GM21528 (cell line): ENCODE measurements around the gene RAB40A.
"Not testable (repeated sequence)": the region's sequence is repeated elsewhere in the genome, so short reads cannot be mapped to it uniquely, and the experiment has no call there.

Source experiments
- ATAC-seq: cut with Tn5 transposase; IDR thresholded peaks from one replicate; pipeline ENCODE4 v1.9.1; 2021; ENCODE audit warnings: mild to moderate bottlenecking, moderate library complexity; ENCODE audit not compliant: unreplicated experiment, low FRiP score

Gene RAB40A

DNA sequence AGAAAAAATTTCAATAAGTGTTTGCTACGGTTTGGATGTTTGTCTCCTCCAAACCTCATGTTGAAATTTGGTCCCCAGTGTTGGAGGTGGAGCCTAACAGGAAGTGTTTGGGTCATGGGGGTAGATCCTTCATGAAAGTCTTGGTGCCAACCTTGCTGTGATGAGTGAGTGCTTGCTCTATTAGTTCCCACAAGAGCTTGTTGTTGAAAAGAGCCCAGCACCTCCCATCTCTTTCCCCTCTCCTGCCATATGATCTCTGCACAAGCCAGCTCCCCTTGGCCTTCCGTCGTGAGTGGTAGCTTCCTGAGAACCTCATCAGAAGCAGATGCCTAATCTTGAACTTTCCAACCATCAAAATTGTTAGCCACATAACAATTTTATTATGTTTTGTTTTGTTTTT, 10.3 kb upstream of the RAB40A start:
- no peak for ATAC-seq

DNA sequence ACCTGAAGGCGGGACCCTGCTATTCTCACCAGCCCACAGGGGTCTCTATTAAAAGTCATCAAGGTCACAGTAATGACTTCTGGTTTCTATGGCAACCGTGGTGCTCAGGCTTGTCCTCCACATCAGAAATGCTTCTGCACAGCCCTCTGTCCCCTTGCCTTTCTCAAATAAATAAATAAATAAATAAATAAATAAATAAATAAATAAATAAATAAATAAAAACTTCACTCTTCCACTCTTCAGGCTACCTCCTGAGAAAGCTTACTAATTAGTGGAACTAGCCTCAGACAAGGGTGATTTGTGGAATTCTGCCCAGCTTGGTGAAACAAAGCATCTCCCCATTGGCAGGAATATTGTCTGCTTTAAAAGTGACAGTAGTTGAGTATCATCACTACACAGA, 5.5 kb upstream of the RAB40A start:
- ATAC-seq = no peak

DNA sequence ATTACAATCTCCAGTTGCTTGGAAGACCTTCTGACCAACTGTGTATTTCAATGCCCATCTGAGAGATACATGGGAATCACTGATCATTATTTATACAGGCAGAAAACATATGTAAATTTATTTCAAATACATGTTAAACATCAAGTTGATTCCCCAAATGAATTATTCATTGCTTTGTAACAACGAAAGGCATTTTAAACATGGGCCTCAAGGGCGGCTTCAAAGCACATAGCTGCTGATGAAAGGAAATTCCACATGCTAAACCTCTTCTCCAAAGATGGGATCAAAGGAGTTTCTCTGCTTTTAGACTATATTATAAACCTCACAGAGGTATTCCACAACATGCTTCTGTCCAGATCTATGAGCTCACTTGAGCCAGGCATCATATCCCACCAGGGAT, 4.3 kb upstream of the RAB40A start:
- ATAC-seq = no peak

DNA sequence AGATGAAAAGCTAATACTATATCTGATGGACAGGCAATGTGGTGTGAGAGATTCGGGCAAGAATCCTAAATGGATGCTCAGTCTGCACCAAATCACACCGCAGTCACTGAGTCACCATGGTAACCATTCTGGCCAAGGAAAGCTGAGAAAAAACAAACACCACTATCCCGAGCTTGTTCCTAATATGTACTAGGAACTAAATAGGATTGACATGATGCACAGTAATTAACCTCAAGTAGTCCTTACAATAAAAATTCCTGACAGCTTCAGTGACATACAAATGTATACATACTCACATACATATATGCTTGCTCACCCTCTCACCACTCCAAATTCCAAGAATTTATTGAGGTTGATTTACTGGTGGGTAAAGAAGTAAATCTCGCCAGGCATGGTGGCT, 1.1 kb upstream of the RAB40A start:
- ATAC-seq = no peak

DNA sequence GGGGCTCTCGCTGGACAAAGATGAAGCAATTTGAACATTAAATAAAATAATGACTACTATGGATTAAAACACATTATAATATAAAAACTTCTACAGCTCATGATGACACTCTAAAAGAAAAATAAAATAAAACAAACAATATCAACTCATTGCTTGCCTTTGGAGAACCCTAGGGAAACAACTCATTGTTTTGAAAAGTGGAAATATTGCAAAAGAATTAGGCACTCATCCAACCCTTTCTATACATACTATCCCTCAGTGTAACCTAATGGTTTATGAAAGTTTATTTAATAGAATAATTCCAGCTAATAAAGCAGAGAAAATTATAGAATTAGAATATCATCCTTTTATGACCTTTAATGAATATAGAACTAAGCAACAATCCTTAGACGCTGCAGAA, 718 bp downstream of the RAB40A start:
- no peak for ATAC-seq

DNA sequence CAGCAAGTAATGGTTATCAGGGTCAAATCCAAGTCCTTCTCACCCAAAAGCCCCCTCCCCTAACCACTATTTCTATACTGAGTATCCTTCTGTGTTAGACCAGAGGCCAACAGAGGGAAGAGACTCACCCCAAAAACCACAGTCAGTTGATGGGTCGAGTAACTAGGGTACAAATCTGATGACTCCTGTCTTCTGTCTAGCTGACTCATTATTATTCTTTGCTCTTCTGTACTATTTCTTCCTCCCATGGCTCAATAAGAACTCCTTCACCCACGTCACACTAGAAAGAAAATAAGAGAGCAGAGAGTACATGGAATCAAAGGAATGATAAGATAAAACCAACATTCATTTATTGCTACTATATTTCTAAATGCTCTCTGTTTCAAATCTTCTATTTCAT, 2.0 kb downstream of the RAB40A start:
- ATAC-seq = no peak

DNA sequence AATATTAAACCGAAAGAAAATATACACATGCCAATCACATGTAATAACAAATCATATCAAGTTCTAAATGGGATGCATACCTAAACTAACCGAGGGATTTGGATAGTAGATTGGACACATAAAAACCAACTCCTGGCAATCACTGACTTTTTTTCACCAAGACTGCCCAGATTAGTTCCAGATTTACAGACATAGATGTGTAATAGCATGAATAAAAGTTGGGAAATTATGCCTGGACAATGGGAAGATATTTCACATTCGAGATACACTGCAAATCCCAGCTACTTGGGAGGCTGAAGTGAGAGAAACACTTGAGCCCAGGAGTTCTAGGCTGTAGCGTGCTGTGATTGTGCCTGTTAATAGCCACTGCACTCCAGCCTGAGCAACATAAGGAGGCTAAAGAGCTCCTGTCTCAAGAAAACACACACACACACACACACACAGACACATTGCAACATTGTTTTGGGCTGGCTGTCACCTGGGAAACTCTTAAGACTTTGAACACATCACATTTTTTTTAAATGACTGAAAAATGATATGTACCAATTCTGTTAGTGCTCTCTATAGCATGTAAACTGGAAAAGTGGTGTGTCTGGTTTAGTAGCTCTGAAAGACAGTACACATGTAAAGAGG, 5.7 kb downstream of the RAB40A start:
- no peak for ATAC-seq

DNA sequence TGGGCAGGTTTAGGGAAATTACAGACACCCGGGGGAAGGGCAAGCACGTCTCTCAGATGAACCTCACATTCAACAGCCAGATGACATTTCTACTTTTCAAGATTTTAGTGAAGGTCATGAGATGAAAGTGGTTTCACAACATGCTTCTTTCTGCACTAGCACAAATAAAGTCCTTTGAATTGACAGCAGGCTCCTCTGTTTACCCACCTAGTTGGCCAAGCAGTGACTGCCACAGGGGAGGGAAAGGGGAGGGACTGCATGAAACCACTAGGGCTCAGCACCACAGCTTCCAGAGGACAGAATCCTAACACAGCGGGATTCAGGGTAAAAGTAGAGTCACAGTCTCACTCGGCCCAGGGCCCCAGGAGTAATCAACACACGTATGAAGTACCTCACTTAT, 6.2 kb downstream of the RAB40A start:
- no peak for ATAC-seq

DNA sequence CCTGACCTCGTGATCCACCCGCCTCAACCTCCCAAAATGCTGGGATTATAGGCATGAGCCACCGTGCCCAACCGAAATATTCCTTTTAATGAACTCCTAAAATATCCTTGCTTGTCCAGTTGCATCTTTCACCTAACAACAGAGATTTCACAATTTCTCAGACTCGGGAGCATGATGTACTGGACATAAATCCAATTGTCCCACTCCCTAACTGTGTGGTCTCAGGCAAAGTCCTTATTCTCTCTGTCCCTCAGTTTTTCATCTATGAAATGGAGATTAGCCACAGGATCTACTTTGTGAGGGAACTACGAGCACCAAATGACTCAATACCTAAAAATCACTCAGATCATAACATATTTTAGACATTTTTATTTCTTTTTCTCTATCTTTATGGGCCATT, 9.3 kb downstream of the RAB40A start:
- ATAC-seq = no peak

DNA sequence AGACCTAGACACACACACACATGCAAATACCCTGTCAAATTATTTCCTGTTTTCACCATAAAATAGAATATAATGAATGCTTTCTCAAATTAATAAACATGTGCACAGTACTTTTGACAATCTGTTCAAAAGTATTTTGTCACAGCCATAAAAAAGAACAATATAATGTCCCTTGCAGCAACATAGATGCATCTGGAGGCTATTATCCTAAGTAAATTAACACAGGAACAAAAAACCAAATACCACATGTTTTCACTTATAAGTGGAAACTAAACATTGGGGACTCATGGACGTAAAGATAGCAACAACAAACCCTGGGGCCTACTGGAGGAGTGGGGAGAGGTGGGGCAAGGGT, 15.5 kb downstream of the RAB40A start:
- ATAC-seq = no peak

DNA sequence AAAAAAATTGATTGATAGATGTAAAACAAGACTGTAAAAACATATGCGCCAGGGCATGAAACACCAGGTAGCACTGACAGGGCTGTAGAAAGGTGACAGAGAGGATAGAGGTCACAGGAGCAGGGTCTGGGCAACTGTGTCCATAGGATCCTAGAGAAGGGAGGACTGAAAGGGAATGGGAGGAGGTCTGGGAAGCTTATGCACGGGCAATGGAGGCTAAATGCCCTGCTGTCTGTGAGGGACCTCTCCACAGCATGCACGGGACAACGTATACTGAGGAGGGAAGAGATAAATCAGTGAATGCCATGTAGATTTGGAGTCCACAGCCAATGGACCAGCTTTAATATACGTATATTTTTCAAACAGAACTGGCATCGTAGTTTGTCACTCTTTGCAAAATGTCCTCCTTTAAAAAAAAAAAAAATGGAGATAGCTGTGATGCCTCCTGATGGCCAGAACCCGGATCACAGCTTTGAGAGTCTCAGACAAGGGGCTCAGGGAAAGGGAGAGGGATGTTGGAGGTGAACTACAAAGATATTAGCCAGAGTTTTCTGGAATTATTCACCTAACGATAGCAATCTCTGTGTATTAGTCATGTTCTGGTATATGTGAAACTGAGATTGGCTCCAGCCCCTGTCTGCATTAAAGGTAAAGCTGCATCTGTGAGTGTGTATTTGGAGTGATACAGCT, 16.0 kb downstream of the RAB40A start:
- no peak for ATAC-seq

DNA sequence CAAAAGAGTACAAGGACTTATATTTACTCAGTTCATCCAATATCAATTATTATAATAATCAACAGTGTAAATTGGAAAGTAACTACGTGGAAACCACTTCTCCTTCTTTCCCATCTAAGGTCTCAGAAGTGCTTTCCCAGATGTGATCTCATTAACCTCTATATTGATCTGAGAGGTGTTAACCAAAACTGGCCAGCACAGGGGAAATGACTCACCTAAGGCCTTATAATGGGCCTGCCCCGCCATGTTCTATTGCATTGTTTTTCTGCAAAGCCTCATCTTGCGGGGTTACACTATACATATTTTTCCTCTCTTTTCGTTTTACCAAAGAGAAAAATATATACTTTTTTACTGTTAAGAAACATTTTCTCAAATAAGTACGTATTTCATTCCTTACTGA, 20.5 kb downstream of the RAB40A start:
- ATAC-seq = no peak

DNA sequence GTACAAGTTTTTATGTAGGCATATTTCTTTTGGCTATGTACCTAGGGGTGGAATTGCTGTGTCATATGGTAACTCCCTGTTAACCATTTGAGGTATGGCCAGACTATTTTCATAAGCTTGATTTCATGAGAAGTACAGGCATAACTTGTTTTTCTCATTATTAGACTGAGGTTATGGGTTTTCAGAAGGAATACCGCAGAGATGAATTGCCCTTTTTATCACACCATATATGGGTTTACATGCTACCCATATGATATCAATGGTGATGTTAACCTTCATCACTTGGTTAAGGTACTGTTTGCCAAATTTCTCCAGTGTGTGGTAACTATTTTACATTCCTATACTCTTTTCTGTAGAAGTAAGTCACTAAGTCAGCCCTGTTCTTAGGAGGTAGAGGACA, 23.5 kb downstream of the RAB40A start:
- ATAC-seq = no peak

DNA sequence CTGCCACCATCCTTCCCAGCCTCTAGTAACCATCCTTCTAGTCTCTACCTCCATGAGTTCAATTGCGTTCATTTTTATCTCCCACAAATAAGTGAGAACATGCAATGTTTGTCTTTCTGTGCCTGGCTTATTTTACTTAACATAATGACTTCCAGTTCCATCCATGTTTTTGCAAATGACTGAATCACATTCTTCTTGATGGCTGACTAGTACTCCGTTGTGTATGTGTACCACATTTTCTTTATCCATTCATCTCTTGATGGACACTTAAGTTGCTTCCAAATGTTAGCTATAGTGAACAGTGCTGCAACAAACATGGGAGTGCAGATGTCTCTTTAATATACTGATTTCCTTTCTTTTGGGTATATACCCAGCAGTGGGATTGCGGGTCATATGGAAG, 25.7 kb downstream of the RAB40A start:
- ATAC-seq = not testable (repeated sequence)

DNA sequence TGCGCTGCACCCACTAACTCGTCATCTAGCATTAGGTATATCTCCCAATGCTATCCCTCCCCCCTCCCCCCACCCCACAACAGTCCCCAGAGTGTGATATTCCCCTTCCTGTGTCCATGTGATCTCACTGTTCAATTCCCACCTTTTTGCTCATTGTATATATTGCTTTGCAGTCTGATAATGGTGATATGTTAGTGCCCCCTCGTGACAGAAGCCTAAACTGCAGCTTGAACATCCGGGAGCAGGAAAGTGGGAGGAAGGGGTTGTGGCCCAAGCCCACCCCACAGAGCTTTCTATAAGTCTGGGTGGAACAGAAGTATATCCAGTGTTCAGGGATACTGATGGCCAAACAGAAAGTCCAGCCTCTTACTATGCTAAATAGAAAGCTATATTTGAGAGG, 29.6 kb downstream of the RAB40A start:
- ATAC-seq = not testable (repeated sequence)

DNA sequence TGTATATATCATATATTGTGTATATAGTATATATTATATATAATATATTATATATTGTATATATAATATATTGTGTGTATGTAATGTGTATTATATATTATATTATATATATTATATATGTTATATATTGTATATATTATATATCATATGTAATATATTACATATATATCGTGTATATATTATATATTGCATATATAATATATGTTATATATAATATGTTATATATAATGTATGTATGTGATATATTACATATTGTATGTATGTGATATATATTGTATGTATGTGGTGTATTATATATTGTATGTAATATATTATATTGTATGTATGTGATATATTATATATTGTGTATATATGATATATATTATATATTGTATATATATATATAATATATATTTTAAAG, 30.5 kb downstream of the RAB40A start:
- no peak for ATAC-seq

DNA sequence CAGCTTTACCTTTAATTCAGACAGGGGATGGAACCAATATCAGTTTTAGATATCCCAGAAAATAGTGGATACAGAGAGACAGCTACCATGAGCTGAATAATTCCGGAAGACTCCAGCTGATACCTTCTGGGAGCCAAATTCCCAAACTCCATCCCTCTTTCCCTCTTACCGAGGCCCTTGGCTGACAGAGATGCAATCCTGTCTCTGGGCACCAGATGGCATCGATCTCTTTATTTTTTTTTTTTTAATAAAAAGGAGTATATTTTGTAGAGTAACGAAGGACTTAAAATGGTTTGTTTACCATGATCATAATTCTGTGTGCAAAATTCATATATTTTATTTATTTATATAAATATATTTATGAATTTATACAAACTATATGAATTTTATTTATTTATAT, 31.0 kb downstream of the RAB40A start:
- no peak for ATAC-seq

DNA sequence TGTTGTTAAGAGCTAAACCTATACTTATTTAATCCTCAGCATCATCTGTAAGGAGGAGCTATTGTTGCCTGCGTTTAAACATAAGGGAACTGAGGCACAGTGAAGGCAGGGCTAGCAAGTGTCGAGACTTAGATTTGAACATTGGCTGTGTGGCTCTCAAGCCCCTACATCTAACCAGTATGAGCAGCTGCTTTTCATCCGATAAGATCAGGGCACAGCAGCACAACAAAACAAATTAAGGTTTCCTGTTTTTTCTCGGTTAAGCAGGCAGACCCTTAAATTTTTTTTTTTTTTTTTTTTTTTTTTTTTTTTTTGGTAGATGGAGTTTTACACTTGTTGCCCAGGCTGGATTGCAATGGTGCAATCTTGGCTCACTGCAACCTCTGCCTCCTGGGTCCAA, 35.6 kb downstream of the RAB40A start:
- no peak for ATAC-seq

DNA sequence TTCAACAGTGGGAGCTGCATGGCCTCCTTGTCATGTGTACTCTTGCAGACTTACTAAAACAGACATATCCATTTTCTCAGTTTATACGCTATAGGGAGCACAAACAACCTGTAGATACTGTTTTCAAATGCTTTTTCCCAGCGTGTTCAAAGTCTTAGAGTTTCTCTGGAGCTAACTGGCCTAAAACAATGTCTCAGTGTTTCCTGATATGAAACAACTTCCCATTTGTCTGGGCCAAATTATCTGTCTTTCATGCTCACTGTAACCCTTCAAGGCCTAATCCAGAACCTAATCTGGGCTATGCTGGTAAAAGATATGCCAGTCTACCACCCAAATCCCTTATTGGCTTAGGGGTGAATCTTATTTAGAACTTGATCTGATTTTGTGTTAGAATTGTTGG, 38.8 kb downstream of the RAB40A start:
- ATAC-seq = no peak

DNA sequence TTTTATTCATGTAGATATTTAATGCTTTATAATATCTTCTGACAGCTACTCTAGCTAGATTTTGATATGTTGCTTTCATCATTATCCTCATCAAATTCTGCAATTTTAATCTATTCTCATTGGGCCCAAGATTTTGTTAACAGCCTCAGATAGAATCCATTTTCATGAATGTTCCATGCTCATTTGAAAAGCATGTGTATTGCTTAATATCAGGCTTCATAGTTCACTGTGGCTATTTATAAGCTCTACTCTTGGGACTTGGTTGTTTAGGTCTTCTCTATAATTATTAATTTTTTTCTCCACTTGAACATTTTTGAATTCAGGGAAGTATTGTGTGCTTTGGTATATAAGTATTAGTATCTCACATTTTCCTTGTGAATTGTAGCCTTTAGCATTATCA, 41.8 kb downstream of the RAB40A start:
- ATAC-seq = no peak

DNA sequence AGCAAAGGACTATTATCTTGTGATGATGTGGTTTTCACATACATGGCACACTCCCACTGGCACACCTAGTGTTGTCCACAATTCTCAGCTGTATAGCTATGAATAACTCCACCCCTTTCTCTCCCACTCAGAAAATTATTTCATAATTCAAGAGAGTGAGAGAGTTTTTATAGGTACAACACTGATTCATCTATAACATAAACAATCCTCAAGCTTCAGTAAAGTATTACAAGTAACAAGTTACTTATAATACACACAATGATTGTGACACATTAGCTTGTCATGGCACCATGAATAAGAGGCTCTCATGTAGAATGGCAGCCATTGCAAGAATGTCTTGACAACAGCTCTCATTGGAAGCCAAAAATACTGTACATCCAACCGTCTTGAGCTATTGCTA, 43.9 kb downstream of the RAB40A start:
- no peak for ATAC-seq

DNA sequence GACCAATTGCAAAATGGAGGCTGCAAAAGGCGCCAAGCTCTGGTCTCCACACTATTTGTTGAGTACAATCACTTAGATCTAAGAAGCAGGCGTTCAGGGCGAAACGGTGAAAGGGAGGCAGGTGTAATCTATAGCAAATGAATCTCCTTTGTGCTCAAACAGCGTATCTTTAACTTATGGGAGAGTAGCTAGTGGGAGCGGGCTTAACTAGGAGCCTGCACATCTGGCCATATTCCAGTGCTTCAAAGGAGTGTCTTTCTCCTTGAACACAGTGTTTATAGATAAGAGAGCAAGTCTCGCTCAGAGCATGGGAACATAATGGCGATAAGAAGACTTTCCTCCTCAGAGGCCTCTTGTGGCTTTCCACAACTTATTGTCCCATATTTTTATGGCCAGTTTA, 49.3 kb downstream of the RAB40A start:
- not testable (repeated sequence) for ATAC-seq

DNA sequence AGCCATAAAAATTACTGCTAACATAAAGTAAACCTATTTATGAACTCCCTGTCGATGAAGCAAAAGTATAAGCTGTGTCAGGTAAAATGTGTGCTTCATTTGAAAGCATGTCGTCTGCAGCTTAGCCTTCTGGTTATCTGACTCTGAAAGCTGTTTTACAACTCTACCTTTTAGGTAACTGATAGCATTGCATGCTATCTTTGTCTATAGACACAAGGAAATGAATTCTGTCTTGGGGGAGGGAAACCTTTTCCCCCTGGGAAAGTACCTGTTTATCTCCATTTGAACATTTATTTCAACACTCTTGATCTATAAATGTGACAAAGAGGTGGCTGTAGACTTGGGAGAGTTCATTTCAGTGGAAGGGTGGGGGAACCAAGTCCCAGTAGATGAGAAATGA, 51.4 kb downstream of the RAB40A start:
- ATAC-seq = no peak
